ENCODE data around the gene KCNAB1.

KCNAB1 gene

DNA sequence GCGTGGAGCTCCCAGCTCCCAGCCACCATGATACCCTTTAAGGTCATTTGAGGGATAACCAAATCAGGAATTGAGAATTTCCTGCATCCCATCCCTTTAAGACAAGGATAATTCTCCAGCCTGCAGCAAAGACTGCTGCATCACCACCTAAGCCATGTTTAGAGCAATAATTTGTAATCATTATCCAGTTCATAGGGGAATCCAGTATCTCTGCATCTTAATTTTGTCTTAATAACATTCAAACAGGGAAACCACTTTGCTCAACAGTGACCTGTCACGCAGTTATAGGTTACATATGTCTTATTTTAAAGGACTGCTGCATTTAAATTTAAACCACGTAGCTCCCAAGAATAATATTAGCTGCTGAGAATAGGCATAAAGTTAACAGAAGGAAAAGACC is 246.2 kb downstream of the KCNAB1 start:
- Histone ChIP-seq H3K9me3 (ENCODE audit: insufficient read depth, low read length) (no peaks in the 10 kb centered on the region), H2AFZ (ENCODE audit: low read depth, low read length, severe bottlenecking) (no peak overlapping the region), H3K27me3 (ENCODE audit: low read length) (no peaks in the 10 kb centered on the region), H3K9me2 (replicated peaks; ENCODE audit: insufficient read depth, low read length) (no peaks in the 10 kb centered on the region), H3K9ac (ENCODE audit: low read length) (no peak overlapping the region), H3K4me2 (ENCODE audit: low read depth, low read length, poor library complexity, severe bottlenecking) (no peak overlapping the region), H3K4me3 (ENCODE audit: insufficient read depth, low read length, poor library complexity, severe bottlenecking) (no peak overlapping the region), H3K27ac (ENCODE audit: low read depth, low read length) (no peak overlapping the region), H3F3A (ENCODE audit: insufficient read depth) (no peaks in the 10 kb centered on the region), H4K20me1 (ENCODE audit: low read depth, low read length) (no peaks in the 10 kb centered on the region), H3K36me3 (ENCODE audit: low read length) (no peaks in the 10 kb centered on the region), H3K79me2 (ENCODE audit: insufficient read depth, low read length) (no peaks in the 10 kb centered on the region)
- TF ChIP-seq EZH2phosphoT487 (conservative IDR thresholded peaks at IDR 0.05; ENCODE audit: low read length): no peak
- TF ChIP-seq, protein P1, sequence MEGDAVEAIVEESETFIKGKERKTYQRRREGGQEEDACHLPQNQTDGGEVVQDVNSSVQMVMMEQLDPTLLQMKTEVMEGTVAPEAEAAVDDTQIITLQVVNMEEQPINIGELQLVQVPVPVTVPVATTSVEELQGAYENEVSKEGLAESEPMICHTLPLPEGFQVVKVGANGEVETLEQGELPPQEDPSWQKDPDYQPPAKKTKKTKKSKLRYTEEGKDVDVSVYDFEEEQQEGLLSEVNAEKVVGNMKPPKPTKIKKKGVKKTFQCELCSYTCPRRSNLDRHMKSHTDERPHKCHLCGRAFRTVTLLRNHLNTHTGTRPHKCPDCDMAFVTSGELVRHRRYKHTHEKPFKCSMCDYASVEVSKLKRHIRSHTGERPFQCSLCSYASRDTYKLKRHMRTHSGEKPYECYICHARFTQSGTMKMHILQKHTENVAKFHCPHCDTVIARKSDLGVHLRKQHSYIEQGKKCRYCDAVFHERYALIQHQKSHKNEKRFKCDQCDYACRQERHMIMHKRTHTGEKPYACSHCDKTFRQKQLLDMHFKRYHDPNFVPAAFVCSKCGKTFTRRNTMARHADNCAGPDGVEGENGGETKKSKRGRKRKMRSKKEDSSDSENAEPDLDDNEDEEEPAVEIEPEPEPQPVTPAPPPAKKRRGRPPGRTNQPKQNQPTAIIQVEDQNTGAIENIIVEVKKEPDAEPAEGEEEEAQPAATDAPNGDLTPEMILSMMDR (IDR thresholded peaks at IDR 0.05; ENCODE audit: insufficient read depth, low read length, poor library complexity, severe bottlenecking): no peak

DNA sequence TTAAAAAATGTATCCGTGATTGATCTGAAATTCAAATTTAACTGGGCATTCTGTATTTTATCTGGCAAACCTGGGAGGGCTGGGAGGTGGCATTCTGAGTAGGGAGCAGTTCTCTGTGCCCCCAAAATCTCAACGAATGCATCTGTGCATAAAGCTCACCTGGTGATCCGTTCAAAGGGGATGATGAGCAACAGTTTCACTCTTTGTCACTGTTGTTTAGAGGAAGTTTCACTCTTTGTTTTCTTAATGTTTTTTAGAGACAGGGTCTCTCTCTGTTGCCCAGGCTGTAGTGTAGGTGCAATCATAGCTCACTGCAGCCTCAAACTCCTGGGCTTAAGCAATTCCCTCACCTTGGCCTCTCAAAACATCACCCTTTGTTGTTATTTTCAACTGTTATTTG is 247.8 kb downstream of the KCNAB1 start:
- no peaks in the 10 kb centered on the region for H3K79me2 ChIP-seq (ENCODE audit: insufficient read depth, low read length)
- H4K20me1 ChIP-seq (ENCODE audit: low read depth, low read length): no peaks in the 10 kb centered on the region
- H3K4me3 ChIP-seq (ENCODE audit: insufficient read depth, low read length, poor library complexity, severe bottlenecking): no peak overlapping the region
- no peak for TF ChIP-seq EZH2phosphoT487 (conservative IDR thresholded peaks at IDR 0.05; ENCODE audit: low read length)
- TF ChIP-seq, protein P1 (IDR thresholded peaks at IDR 0.05; ENCODE audit: insufficient read depth, low read length, poor library complexity, severe bottlenecking): no peak
- H3K27ac ChIP-seq (ENCODE audit: low read depth, low read length): no peak overlapping the region
- H3K36me3 ChIP-seq (ENCODE audit: low read length): no peaks in the 10 kb centered on the region
- no peak overlapping the region for H3K4me2 ChIP-seq (ENCODE audit: low read depth, low read length, poor library complexity, severe bottlenecking)
- H3K9ac ChIP-seq (ENCODE audit: low read length): no peak overlapping the region
- H3K9me3 ChIP-seq (ENCODE audit: insufficient read depth, low read length): no peaks in the 10 kb centered on the region
- H3K27me3 ChIP-seq (ENCODE audit: low read length): no peaks in the 10 kb centered on the region
- H3K9me2 ChIP-seq (replicated peaks; ENCODE audit: insufficient read depth, low read length): no peaks in the 10 kb centered on the region
- H3F3A ChIP-seq (ENCODE audit: insufficient read depth): no peaks in the 10 kb centered on the region
- no peak overlapping the region for H2AFZ ChIP-seq (ENCODE audit: low read depth, low read length, severe bottlenecking)

DNA sequence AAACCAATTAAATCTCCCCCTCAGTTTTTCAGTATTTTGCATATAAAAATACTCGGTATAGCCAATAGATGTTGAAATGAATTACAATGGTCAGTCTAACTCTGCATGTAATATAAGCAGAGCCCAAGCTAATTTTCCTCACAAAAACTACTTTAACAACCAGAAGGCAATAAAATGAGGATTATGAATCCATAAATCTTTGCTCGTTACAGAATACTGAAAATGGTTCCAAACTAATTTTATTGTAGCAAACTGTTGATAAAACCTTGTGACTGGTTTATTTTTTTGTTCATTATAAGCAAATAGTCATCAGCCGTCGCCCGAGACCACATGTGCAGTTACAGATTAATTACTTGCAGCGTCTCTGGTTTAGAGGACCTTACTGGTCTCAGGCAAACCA is 251.3 kb downstream of the KCNAB1 start:
- no peak overlapping the region for H3K27ac ChIP-seq (ENCODE audit: low read depth, low read length)
- no peaks in the 10 kb centered on the region for H3K27me3 ChIP-seq (ENCODE audit: low read length)
- no peak overlapping the region for H3K4me3 ChIP-seq (ENCODE audit: insufficient read depth, low read length, poor library complexity, severe bottlenecking)
- H3K36me3 ChIP-seq (ENCODE audit: low read length): no peaks in the 10 kb centered on the region
- H3K9ac ChIP-seq (ENCODE audit: low read length): no peak overlapping the region
- H3K4me2 ChIP-seq (ENCODE audit: low read depth, low read length, poor library complexity, severe bottlenecking): no peak overlapping the region
- H3F3A ChIP-seq (ENCODE audit: insufficient read depth): no peaks in the 10 kb centered on the region
- no peak overlapping the region for H2AFZ ChIP-seq (ENCODE audit: low read depth, low read length, severe bottlenecking)
- H3K9me3 ChIP-seq (ENCODE audit: insufficient read depth, low read length): no peaks in the 10 kb centered on the region
- H4K20me1 ChIP-seq (ENCODE audit: low read depth, low read length): no peaks in the 10 kb centered on the region
- TF ChIP-seq, protein P1 (IDR thresholded peaks at IDR 0.05; ENCODE audit: insufficient read depth, low read length, poor library complexity, severe bottlenecking): no peak
- TF ChIP-seq EZH2phosphoT487 (conservative IDR thresholded peaks at IDR 0.05; ENCODE audit: low read length): no peak
- no peaks in the 10 kb centered on the region for H3K9me2 ChIP-seq (replicated peaks; ENCODE audit: insufficient read depth, low read length)
- H3K79me2 ChIP-seq (ENCODE audit: insufficient read depth, low read length): no peaks in the 10 kb centered on the region
